ENCODE measurements around the gene RAB3A. TPM values are rescaled to one million over a fixed set of nuclear protein-coding genes. Genes with fewer than 3 reads are reported as not detected.

RAB3A gene
- total RNA-seq, 1 donor from 2014 or later: 0.53 TPM

DNA sequence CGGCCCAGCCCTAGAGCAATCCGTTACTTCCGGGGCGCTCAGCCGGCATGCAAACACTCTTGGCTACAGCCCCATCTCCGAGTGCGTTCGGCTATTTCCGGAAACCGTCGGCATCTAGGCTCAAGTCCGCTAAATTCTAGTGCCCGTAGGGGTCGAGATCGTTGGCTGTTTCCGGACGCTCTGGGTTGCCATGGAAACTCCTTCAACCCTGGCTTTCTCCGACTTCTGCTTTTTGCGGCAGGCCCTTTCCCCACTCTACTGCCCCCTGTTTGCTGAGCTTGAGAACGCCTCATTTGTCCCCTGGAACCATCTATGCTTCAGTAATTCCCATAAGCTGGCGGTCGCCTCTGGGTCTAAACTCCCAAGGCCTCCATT, 51.4 kb downstream of the RAB3A start:
- Histone ChIP-seq H3K4me3 (ENCODE audit: low read depth, low read length) (peak overlapping the region; percentile 96), H3K27me3 (ENCODE audit: control insufficient read depth, insufficient read depth, low read length) (no peaks in the 10 kb centered on the region), H3K36me3 (ENCODE audit: control insufficient read depth, insufficient read depth, low read length) (no peaks in the 10 kb centered on the region)
- no peak for FAIRE-seq
- peak; percentile 88 for DNase-seq (ENCODE audit: low read depth)
- TF ChIP-seq, protein P1, sequence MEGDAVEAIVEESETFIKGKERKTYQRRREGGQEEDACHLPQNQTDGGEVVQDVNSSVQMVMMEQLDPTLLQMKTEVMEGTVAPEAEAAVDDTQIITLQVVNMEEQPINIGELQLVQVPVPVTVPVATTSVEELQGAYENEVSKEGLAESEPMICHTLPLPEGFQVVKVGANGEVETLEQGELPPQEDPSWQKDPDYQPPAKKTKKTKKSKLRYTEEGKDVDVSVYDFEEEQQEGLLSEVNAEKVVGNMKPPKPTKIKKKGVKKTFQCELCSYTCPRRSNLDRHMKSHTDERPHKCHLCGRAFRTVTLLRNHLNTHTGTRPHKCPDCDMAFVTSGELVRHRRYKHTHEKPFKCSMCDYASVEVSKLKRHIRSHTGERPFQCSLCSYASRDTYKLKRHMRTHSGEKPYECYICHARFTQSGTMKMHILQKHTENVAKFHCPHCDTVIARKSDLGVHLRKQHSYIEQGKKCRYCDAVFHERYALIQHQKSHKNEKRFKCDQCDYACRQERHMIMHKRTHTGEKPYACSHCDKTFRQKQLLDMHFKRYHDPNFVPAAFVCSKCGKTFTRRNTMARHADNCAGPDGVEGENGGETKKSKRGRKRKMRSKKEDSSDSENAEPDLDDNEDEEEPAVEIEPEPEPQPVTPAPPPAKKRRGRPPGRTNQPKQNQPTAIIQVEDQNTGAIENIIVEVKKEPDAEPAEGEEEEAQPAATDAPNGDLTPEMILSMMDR (IDR thresholded peaks at IDR 0.05; ENCODE audit: insufficient read depth, low read length, severe bottlenecking): peak; percentile 75

DNA sequence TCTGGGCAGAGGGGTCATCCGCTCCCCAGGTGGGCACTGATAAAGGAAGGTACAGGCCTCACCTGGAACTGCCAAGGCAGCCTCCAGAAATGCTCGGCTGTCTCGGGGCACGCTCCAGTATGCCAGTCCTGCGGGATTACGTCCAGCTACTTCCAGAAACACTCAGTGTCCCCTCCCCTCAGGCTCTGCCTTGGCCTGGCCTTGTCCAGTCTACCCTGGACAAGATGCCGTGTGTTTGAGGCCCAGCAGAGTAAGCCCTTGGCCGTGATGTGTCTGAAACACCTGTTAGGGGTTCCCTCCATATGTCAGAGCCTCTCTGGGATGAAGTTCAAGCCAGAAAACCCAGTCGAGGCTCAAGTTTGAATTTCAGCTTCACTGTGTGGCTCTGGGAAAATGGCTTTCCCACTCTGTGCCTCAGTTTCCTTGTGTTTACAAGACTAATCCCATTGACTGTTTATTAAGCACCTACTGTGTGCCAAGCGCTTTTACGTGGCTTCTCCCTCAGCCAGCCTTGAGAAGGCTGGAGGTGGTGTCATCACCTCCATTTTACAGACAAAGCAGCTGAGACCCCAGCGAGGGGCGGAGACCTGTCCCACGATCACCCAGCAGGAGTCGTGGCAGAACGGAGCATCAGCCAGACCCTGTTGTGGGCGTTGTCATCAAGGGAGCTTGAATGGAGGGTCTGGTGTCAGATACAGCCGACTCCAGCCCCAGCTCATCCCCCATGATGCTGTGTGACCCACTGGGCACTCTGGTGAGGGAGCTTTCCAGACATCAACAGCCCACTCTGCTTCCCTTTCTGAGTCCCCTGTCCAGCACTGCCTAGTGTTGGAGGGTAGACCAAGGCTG, 52.8 kb downstream of the RAB3A start:
- DNase-seq (ENCODE audit: low read depth) (no peak), FAIRE-seq (peak; percentile 52)
- TF ChIP-seq, protein P1 (IDR thresholded peaks at IDR 0.05; ENCODE audit: insufficient read depth, low read length, severe bottlenecking): no peak
- Histone ChIP-seq H3K36me3 (ENCODE audit: control insufficient read depth, insufficient read depth, low read length) (no peaks in the 10 kb centered on the region), H3K27me3 (ENCODE audit: control insufficient read depth, insufficient read depth, low read length) (no peaks in the 10 kb centered on the region), H3K4me3 (ENCODE audit: low read depth, low read length) (no peak overlapping the region)

DNA sequence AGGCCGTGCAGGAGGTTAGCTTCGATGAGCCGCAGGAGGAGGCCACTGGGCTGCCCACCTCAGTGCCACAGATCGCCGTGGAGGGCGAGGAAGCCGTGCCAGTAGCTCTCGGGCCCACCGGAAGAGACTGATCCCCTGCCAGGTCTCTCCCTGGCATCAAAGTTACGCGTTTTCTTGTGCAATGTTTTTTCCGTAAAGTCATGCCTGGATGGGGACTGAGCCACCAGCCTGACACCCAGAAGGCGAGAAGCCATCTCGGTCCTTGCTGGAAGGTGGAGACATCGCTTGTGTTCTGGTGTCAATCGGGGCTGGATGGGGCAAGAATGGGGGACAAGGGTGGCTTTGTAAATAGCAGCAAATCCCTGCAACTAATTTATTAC, 54.3 kb downstream of the RAB3A start:
- peaks cover 11% of the 10 kb centered on the region for H3K36me3 ChIP-seq (ENCODE audit: control insufficient read depth, insufficient read depth, low read length)
- FAIRE-seq (no peak), DNase-seq (ENCODE audit: low read depth) (no peak)
- H3K27me3 ChIP-seq (ENCODE audit: control insufficient read depth, insufficient read depth, low read length): no peaks in the 10 kb centered on the region
- TF ChIP-seq, protein P1 (IDR thresholded peaks at IDR 0.05; ENCODE audit: insufficient read depth, low read length, severe bottlenecking): no peak
- no peak overlapping the region for H3K4me3 ChIP-seq (ENCODE audit: low read depth, low read length)

DNA sequence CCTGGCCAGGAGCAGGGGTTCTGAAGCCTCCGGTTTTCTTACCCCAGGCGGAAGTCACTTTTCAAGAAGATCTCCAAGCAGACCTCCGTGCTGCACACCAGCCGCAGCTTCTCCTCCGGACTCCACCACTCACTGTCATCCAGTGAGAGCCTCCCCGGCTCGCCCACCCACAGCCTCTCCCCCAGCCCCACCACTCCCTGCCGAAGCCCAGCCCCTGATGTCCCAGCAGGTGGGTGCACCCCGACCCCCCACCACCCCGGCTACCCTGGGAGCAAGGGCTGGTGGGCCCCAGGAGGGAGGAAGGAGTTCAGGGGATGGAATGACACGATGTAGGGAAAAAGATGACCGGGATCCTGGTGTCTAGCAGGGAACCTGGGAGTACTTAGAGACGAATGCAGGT, 56.4 kb downstream of the RAB3A start:
- DNase-seq (ENCODE audit: low read depth) (no peak), FAIRE-seq (no peak)
- TF ChIP-seq, protein P1 (IDR thresholded peaks at IDR 0.05; ENCODE audit: insufficient read depth, low read length, severe bottlenecking): no peak
- Histone ChIP-seq H3K4me3 (ENCODE audit: low read depth, low read length) (no peak overlapping the region), H3K27me3 (ENCODE audit: control insufficient read depth, insufficient read depth, low read length) (no peaks in the 10 kb centered on the region), H3K36me3 (ENCODE audit: control insufficient read depth, insufficient read depth, low read length) (peaks cover 15% of the 10 kb centered on the region)

Other genes with a start within 250 kb of the RAB3A start
- not detected in 2 replicates for gene KCNN1, start 236.9 kb downstream of the RAB3A start, total RNA-seq
- gene ARRDC2, start 195.9 kb downstream of the RAB3A start, total RNA-seq: 6.1 and 7.2 TPM in 2 replicates
- under 0.01 TPM in 1 of 2 replicates, not detected in the other for gene IL12RB1, start 117.1 kb downstream of the RAB3A start, total RNA-seq
- gene MAST3, start 106.3 kb downstream of the RAB3A start, total RNA-seq: 0.79 and 2.2 TPM in 2 replicates
- gene PIK3R2, start 50.9 kb downstream of the RAB3A start, total RNA-seq: 2.6 and 4.0 TPM in 2 replicates
- 17.6 and 20.6 TPM in 2 replicates for gene IFI30, start 30.2 kb downstream of the RAB3A start, total RNA-seq
- 8.7 and 9.5 TPM in 2 replicates for gene MPV17L2, start 10.8 kb downstream of the RAB3A start, total RNA-seq
- 0.26 and 0.38 TPM in 2 replicates for gene PDE4C, start 22.4 kb upstream of the RAB3A start, total RNA-seq
- gene IQCN, start 70.4 kb upstream of the RAB3A start, total RNA-seq: under 0.01 TPM in 1 of 2 replicates, not detected in the other
- 54.0 and 89.0 TPM in 2 replicates for gene JUND, start 77.6 kb upstream of the RAB3A start, total RNA-seq
- gene LSM4, start 119.0 kb upstream of the RAB3A start, total RNA-seq: 208 and 260 TPM in 2 replicates
- gene PGPEP1, start 136.6 kb upstream of the RAB3A start, total RNA-seq: 8.2 and 12.6 TPM in 2 replicates
- gene GDF15, start 182.1 kb upstream of the RAB3A start, total RNA-seq: 123 and 166 TPM in 2 replicates
- under 0.01 TPM in 1 of 2 replicates, not detected in the other for gene LRRC25, start 193.6 kb upstream of the RAB3A start, total RNA-seq
- 13.2 and 17.1 TPM in 2 replicates for gene SSBP4, start 215.4 kb upstream of the RAB3A start, total RNA-seq
- gene ISYNA1, start 234.1 kb upstream of the RAB3A start, total RNA-seq: 6.7 and 15.3 TPM in 2 replicates

All from bronchial epithelial cell (primary cell).